ENCODE measurements around the gene ITGAV.
A peak's percentile ranks its signal among the peaks of the same experiment; 100 is the strongest.

The ITGAV gene

GRCh38 chr2:186572705-186573104 is 17.2 kb upstream of the ITGAV start:
- TF ChIP-seq CTCF (IDR thresholded peaks at IDR 0.05; ENCODE audit: low read depth, low read length, missing control alignments), result no peak
- no peak for DNase-seq (ENCODE audit: low read depth)
- in situ Hi-C loops (cut with HindIII; ENCODE audit: low sequenced_read_pairs), result loop anchor here (5.0 kb wide), 1 partner anchor 55 kb away; no protein-coding TSS in a partner anchor
- H3K4me3 ChIP-seq (ENCODE audit: low read depth, low read length), result no peak overlapping the region

GRCh38 chr2:186573531-186573930 is 16.3 kb upstream of the ITGAV start:
- in situ Hi-C loops (cut with HindIII; ENCODE audit: low sequenced_read_pairs), result loop anchor here (5.0 kb wide), 1 partner anchor 56 kb away; no protein-coding TSS in a partner anchor
- H3K4me3 ChIP-seq (ENCODE audit: low read depth, low read length), result no peak overlapping the region
- no peak for TF ChIP-seq CTCF (IDR thresholded peaks at IDR 0.05; ENCODE audit: low read depth, low read length, missing control alignments)
- DNase-seq (ENCODE audit: low read depth), result no peak

DNA sequence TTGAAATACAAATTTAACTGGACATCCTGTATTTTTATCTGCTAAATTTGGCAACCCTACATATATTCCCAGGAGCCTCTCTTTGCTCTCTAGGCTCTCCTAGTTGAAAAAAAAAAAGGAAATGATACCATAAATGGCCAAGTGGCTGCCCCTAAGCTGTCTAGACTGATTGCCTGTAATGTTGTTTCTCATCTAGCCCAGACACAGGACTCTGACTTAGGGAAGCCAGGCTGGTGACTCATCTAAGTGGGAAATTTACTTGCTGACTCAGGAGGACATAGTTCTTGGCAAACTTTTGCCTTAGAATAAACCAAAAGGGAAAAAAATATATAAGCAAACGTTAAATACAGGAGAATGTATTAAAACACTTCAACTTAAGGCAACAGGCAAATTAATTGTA is 14.6 kb upstream of the ITGAV start:
- no peak overlapping the region for H3K4me3 ChIP-seq (ENCODE audit: low read depth, low read length)
- TF ChIP-seq CTCF (IDR thresholded peaks at IDR 0.05; ENCODE audit: low read depth, low read length, missing control alignments), result no peak
- peak; percentile 98 for DNase-seq (ENCODE audit: low read depth)
- in situ Hi-C loops (cut with HindIII; ENCODE audit: low sequenced_read_pairs), result no loop called here

GRCh38 chr2:186575856-186576255 is 14.0 kb upstream of the ITGAV start:
- no peak for DNase-seq (ENCODE audit: low read depth)
- H3K4me3 ChIP-seq (ENCODE audit: low read depth, low read length), result no peak overlapping the region
- in situ Hi-C loops (cut with HindIII; ENCODE audit: low sequenced_read_pairs), result no loop called here
- TF ChIP-seq CTCF (IDR thresholded peaks at IDR 0.05; ENCODE audit: low read depth, low read length, missing control alignments), result no peak

DNA sequence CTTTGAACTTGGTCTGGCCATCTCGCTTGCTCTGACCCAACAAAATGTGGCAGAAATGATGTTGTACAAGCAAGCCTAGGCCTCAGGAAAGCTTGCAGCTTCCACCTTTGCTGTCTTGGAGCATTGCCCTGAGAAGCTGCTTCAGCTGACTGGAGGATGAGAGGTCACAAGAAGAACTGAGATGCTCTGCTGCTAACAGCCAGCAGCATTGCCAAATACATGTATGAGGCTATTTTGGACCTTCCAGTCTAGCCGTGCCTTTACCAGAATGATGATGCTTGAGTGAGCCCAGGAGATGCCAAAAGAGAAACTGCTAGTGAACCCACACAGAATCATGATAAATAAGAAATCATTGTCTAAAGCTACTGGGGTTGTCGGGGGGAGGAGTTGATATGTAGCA is 13.2 kb upstream of the ITGAV start:
- DNase-seq (ENCODE audit: low read depth), result no peak
- H3K4me3 ChIP-seq (ENCODE audit: low read depth, low read length), result no peak overlapping the region
- TF ChIP-seq CTCF (IDR thresholded peaks at IDR 0.05; ENCODE audit: low read depth, low read length, missing control alignments), result no peak
- in situ Hi-C loops (cut with HindIII; ENCODE audit: low sequenced_read_pairs), result no loop called here

DNA sequence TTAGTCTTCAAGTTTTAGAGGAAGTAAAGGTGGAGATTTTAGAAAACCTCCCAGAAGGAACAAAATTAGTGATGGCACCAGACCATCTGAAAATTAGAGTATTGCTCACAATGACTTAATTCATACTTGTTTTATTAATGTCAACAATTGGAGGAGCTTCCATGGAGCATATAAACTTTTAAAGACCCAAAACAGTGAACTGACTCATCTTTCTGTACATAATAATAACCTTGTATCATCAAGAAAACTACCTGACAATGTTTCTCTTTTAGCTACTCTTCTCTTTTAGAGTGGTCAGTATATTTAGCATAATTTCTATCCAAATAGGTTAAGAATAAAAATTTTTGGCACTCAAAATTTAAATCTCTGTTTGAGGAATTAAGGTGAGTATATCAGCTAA is 7.2 kb upstream of the ITGAV start:
- no peak for DNase-seq (ENCODE audit: low read depth)
- no peak for TF ChIP-seq CTCF (IDR thresholded peaks at IDR 0.05; ENCODE audit: low read depth, low read length, missing control alignments)
- in situ Hi-C loops (cut with HindIII; ENCODE audit: low sequenced_read_pairs), result no loop called here
- H3K4me3 ChIP-seq (ENCODE audit: low read depth, low read length), result no peak overlapping the region

DNA sequence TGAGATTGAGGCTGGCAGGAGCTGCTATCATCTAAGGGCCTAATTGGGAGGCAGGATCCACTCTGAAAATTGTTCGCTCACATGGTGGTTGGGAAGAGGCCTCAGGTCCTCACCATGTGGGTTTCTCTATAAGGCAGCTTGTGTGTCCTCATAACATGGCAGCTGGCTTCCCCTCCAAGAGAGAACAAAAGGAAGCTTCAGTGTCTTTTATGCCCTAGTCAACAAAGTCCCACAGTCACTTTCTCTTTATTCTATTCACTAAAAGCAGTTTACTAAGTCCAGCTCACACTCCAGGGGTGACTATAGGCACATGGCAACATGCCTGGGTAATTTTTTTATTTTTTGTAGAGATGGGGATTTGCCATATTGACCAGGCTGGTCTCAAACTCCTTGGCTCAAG is 5.8 kb upstream of the ITGAV start:
- no peak overlapping the region for H3K4me3 ChIP-seq (ENCODE audit: low read depth, low read length)
- no peak for TF ChIP-seq CTCF (IDR thresholded peaks at IDR 0.05; ENCODE audit: low read depth, low read length, missing control alignments)
- in situ Hi-C loops (cut with HindIII; ENCODE audit: low sequenced_read_pairs), result no loop called here
- no peak for DNase-seq (ENCODE audit: low read depth)

All from astrocyte of the cerebellum (primary cell).